GM19240 (cell line): Measurements from ENCODE around the gene FGD6.
"Not testable (repeated sequence)": the region's sequence is repeated elsewhere in the genome, so short reads cannot be mapped to it uniquely, and the experiment has no call there.

Source experiments
- DNase-seq: peaks from one replicate; pipeline ENCODE4 v3.0.0; 2011; ENCODE audit warnings: low spot score; ENCODE audit not compliant: insufficient read length

The FGD6 gene

GRCh38 chr12:95129115-95129514, 88.2 kb downstream of the FGD6 start:
- no peak for DNase-seq

- DNase-seq: no peak
Measured at GRCh38 chr12:95126736-95127135, 90.5 kb downstream of the FGD6 start.

GRCh38 chr12:95126076-95126475, 91.2 kb downstream of the FGD6 start:
- no peak for DNase-seq

- DNase-seq: no peak
Measured at GRCh38 chr12:95124106-95124505, 93.2 kb downstream of the FGD6 start.

- DNase-seq: no peak
Measured at GRCh38 chr12:95118788-95119179, 98.5 kb downstream of the FGD6 start.

- DNase-seq: no peak
Measured at GRCh38 chr12:95118138-95118787, 99.0 kb downstream of the FGD6 start.

GRCh38 chr12:95117178-95117599, 100.1 kb downstream of the FGD6 start:
- DNase-seq: peak; percentile 38

- DNase-seq: peak; percentile 6
Measured at GRCh38 chr12:95116773-95117172, 100.5 kb downstream of the FGD6 start.

GRCh38 chr12:95116341-95116740, 100.9 kb downstream of the FGD6 start:
- no peak for DNase-seq

GRCh38 chr12:95115641-95116040, 101.6 kb downstream of the FGD6 start:
- DNase-seq: no peak

GRCh38 chr12:95114766-95115405, 102.4 kb downstream of the FGD6 start:
- DNase-seq: no peak

- DNase-seq: no peak
Measured at GRCh38 chr12:95107362-95107761, 109.9 kb downstream of the FGD6 start.

GRCh38 chr12:95105540-95105939, 111.7 kb downstream of the FGD6 start:
- no peak for DNase-seq

- no peak for DNase-seq
Measured at GRCh38 chr12:95104919-95105452, 112.3 kb downstream of the FGD6 start.

- DNase-seq: peak; percentile 31
Measured at GRCh38 chr12:95102916-95103671, 114.2 kb downstream of the FGD6 start.

GRCh38 chr12:95101957-95102356, 115.3 kb downstream of the FGD6 start:
- DNase-seq: not testable (repeated sequence)

- DNase-seq: no peak
Measured at GRCh38 chr12:95100264-95101190, 116.7 kb downstream of the FGD6 start.

GRCh38 chr12:95099270-95099790, 117.9 kb downstream of the FGD6 start:
- DNase-seq: no peak

- DNase-seq: no peak
Measured at GRCh38 chr12:95096852-95097251, 120.4 kb downstream of the FGD6 start.

GRCh38 chr12:95096378-95096777, 120.9 kb downstream of the FGD6 start:
- DNase-seq: no peak

GRCh38 chr12:95095866-95096265, 121.4 kb downstream of the FGD6 start:
- DNase-seq: not testable (repeated sequence)
